GM18519 (cell line): ENCODE measurements around the gene STXBP5.
"Not testable (repeated sequence)": the region's sequence is repeated elsewhere in the genome, so short reads cannot be mapped to it uniquely, and the experiment has no call there.

ENCODE experiments used
- ATAC-seq: cut with Tn5 transposase; IDR thresholded peaks from one replicate; pipeline ENCODE4 v1.9.1; 2021; ENCODE audit warnings: mild to moderate bottlenecking, moderate library complexity; ENCODE audit not compliant: unreplicated experiment, low FRiP score

The STXBP5 gene

DNA sequence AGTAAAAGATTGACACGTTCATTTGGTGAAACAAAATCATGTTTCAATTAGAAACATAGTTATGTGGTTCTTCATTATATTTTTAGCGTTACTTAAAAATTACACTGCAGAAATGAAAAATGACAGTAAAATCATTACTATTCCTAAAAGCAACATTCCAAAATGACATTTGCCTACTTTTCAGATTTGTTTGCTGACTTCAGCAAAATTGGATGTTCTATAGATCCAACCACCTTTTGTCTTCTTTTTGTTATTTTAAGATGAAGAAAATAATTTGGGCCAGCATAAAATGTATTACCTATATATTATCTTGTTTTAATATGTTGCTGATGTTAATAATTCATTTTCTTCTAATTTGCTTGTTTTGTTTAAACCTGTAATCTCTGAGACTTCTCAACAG is 30.5 kb downstream of the STXBP5 start:
- ATAC-seq: no peak

DNA sequence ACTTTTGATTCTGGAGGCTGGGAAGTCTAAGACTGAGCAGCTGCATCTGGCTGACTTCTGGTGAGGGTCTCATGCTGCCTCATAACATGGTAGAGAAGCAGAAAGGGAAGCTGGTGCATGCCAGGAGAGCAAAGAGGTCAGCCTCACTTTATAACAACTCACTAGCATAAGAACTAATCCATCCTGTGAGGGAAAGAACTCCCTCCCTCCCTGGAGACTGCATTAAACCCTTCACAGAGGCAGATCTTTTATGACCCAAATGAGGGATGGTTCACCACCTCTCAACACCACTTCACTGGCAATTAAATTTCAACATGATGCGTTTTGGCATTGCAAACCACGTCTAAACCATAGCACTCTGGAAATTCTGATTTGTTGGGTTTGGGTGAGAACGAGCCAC is 33.9 kb downstream of the STXBP5 start:
- no peak for ATAC-seq

DNA sequence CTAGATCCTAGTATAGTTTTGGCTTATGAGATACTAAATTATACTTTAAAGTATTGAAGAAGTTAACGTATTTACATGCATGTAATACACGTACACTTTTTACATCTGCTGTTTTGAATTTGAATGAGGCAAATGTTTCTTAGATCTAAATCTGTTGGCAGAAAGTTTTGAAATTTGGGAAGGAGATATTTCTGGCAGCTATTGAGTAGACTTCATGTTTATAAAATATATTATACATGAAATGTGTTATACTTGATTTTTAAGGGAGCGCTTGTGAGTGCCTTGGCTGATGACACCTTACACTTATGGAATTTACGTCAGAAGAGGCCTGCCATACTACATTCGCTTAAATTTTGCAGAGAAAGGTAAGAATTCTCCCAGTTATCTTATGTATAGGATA is 34.7 kb downstream of the STXBP5 start:
- no peak for ATAC-seq

DNA sequence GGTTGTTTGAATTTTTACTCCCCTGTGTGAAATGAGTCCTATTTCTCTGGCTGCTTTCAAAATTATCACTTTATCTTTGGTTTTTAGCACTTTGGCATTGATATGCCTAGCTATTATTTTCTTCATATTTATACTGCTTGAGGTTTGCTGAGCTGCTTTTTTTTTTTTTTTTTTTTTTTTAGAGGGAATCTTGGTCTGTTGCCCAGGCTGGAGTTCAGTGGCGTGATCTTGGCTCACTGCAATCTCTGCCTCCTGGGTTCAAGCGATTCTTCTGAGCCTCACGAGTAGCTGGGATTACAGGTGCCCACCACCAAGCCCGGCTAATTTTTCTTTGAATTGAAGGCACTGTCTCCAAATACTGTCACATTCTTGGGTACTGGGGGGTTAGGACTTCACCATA is 40.6 kb downstream of the STXBP5 start:
- no peak for ATAC-seq

DNA sequence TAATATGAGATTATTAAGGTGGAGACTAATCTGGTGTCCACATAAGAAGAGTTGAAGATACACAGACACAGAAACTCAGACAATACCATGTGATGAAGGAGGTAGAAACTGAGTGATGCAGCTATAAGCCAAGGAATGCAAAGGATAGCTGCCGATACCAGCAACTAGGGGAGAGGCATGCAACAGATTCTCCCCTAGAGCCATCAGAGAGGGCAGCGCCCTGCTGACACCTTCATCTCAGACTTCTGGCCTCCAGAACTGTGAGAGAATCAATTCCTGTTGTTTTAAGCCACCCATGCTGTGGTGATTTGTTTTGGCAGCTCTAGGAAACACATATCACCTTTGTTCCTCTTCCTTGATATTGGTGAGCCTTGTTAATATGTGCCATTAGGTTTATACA is 41.5 kb downstream of the STXBP5 start:
- no peak for ATAC-seq

DNA sequence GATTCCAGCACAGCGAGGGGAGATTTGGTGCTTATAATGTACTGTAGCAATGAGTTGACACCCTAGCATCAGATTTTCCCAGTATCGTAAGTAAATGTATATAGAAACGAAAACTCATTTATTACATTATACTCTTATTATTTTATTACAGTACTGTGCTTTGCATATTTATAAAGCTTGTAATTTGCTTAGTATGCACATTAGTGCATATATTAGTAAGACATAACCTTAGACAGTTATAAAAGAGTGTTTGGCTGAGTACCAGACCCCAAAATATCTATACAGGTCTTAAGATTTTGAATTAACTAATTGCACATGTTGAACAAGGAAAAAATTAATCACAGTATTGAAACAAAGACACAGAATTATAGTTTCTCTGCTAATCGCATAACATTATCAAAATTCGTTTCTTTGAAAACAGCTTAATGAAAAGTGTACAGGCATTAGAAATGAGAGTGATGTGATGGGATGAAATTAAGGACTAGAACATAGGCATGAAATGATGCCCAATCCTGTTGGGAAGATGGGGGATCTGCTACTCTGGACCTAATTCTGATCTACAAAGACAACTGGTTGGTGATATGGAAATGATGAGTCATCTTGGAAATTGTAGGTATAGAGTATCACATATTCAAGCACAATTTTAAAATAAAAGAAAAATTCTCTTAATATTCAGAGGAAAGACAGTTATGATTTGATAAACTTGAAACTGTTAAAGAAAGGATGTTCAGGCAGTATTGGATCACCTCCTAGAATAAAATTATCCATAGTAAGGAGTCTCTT is 42.8 kb downstream of the STXBP5 start:
- no peak for ATAC-seq

DNA sequence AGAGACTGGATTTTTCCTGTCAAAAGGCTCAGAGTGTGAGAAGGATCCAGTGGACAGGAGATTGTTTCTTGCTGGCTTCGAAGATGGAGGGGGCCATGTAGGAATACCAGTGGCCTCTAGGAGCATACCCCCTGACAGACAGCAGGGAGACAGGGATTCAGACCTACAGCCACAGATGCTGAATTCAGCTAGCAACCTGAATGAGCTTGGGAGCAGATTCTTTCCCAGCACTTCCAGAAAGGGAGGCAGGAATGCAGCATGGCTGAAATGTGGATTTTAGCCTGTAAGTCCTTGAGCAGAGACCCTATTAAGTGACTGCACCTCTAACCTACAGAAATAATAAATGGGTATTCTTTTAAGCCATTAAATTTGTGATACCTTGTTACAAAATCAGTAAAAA is 44.6 kb downstream of the STXBP5 start:
- ATAC-seq: no peak

DNA sequence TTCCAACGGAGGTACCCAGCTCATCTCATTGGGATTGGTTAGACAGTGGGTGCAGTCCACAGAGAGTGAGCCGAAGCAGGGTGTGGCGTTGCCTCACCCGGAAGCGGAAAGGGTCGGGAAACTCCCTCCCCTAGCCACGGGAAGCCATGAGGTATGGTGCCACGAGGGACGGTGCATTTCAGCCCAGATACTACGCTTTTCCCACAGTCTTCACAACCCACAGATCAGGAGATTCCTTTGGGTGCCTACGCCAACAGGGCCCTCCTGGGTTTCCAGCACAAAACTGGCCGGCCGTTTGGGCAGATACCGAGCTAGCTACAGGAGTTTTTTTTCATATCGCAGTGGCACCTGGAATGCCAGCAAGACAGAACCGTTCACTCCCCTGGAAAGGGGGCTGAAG is 46.9 kb downstream of the STXBP5 start:
- ATAC-seq: no peak

DNA sequence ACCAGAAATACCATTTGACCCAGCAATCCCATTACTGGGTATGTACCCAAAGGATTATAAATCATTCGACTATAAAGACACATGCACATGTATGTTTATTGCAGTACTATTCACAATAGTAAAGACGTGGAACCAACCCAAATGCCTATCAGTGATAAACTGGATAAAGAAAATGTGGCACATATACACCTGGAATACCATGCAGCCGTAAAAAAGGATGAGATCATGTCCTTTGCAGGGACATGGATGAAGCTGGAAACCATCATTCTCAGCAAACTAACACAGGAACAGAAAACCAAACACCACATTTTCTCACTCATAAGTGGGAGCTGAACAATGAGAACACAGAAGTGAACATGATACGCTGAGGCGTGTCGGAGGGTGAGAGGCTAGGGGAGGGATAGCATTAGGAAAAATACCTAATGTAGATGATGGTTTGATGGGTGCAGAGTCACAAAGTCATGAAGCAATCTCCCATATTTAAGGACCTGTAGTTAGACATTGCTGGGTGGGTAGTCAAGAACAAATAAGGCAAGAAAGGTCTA is 50.8 kb downstream of the STXBP5 start:
- not testable (repeated sequence) for ATAC-seq

DNA sequence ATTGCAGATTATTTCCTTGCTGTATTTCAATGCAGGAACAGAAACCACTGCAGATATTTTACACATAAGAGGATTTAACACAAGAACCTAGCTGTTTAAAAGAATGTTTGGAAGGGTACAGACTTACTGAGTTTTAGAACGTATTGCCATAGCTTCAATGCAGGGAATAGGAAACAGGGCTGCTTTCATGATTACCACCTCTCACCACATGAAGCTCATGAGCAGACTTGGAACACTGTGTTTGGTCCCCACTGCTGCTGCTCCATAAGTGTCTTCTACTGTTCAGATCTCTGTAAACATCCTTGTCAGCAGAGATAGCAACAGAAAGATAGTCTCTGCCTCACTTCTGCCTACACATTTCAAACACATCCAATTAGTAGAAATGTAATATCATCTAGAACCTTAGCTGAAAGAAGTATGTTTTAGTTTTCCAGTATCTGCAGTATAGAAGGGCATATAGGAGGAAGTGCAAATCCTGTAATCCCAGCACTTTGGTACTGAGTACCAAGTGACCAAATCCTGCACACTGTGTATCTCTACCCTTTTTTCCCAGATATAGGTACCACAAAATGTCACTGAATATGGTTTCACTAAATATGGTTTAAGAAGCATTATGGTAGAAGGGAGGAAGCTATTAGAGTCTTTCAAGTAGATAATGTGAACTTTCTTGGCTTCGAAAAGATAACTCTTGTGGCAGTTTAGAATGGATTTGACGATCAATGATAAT is 51.9 kb downstream of the STXBP5 start:
- ATAC-seq: no peak

DNA sequence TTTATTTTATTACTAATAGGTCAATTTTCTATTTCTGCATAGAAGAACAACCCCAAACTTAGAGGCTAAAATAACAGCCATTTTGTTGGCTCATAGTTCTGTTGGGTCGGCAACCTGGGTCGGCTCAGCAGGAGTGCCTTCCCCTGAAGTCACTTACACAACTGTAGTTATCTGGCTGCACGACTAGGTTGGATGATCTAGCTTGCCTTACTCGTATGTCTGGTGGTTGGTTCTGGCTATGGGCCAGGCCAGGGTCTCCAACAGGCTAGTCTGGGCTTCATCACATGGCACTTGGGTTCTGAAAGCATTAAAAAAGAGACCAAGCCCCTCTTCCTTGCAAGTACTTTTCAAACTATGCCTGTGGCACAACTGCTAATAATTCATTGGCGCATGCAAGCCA is 53.5 kb downstream of the STXBP5 start:
- no peak for ATAC-seq

DNA sequence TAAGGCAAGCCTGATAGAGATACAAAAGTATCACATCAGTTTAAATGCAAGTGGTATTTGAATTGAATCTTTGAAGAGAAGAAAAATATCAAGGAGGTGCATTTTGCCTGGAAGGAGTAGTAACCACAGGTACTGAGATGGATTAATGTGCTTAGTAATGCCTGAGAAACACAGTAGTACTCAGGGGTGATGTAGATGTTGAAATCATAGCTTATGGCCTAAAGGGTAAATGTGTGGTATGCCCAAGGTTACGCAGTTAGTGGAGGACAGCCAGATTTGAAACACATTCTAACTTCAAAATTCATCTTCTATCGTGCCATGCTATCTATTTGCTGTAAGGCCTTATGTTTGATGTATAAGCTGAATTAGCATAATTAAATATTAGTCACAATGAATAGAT is 55.9 kb downstream of the STXBP5 start:
- ATAC-seq: no peak

DNA sequence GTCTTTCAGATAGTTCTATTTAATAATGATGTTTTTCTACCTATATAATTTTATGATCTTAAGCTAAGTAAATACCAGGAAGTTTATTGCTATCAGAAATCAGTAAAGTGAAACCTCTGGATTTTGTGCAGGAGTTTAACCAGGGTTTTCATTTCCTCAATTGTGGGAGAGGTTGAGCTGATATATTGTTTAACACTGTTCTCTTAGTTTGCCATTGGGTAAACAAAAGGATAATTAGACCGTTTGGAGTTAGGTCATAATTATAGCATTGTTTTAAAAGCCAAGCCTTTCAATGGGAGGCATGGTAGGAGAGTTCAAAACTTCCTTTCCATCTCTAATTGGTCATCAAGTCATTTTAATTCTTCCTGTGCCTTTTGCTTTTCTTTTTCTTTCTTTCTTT is 58.7 kb downstream of the STXBP5 start:
- no peak for ATAC-seq

DNA sequence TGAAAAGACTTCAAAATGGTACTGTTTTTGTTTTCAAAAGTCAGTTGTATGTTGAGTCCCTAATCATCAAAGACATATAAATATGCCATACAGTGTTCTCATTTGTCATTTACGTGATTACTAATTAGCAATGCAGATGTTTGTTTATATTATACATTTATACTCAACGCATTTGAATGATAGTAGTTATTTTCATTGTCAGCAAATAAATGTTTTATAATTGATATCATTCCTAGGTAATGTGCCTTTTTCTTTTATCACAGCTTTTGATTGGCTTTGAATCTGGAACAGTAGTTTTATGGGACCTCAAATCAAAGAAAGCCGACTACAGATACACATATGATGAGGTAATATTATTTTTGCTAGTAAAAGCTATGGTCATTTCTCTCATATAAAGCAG is 62.6 kb downstream of the STXBP5 start:
- no peak for ATAC-seq

DNA sequence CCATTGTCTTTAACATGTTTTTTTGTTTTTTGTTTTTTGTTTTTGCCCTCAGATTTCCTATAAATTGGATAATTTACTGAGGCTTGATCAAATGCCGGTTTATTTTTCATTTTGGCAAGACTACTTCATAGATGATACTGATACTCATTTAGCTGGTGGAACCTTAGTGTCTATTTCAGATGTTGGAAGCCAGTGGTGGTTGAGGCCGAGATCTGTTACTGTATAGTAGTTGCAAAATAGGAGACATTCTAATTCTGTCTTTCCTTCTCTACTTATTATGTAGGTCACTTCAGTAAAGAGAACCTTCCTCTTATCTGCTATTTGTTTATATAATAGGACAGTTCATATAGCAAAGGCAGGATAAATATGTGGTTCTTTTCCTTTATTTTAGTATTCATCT is 63.4 kb downstream of the STXBP5 start:
- no peak for ATAC-seq

DNA sequence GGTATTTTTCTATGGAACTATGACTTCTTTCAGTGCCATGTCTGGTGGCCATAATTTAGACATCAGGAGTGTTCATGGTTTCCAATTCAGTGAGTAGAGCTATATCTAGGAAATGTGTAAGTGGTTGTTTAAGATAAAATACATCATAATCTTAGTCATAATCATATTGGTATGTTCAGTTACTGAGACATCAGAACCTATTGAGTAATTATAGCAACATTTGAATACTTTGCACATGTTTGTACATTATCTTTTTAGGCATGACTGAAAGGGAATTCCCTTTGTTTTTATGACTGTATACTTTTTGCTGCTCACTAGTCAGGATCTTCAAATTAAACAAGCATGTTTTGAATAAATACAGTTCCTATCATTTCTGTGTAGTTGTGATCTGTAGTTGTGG is 64.0 kb downstream of the STXBP5 start:
- peak; percentile 57 for ATAC-seq

DNA sequence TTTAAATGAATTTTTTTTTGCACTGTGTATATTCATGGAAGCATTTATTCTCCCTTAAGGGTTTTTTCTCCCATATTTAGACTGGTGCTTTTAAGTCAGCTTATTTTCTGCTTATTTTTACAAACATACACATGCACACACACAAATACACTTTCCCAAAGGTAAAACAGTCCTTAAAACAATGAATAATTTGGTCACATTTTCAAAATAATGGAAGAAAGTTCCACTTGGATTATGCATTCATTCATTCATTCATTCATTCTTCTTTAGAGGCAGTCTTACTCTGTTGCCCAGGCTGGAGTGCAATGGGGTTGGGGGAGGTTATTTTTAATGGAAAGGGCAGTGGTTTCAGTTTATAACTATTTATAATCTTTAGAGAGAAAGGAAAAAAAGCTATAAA is 69.8 kb downstream of the STXBP5 start:
- no peak for ATAC-seq

DNA sequence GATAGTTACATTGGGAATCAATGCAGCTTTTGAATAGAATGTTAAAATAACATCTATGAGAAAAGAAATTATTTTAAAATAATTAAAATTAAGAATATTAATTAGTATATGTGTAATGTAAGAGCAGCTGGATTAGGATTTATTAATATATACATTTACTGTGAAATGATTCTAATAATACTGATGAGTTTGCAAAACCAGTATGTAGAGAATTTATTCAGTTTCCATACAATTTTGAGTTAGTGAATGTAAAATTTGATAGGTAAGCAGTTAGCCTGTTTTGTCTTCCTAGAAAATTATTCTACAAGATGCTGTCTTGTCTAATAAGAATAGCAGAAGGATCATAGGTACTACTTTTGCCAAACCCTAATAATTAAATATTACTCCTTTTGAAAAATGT is 70.6 kb downstream of the STXBP5 start:
- ATAC-seq: no peak

DNA sequence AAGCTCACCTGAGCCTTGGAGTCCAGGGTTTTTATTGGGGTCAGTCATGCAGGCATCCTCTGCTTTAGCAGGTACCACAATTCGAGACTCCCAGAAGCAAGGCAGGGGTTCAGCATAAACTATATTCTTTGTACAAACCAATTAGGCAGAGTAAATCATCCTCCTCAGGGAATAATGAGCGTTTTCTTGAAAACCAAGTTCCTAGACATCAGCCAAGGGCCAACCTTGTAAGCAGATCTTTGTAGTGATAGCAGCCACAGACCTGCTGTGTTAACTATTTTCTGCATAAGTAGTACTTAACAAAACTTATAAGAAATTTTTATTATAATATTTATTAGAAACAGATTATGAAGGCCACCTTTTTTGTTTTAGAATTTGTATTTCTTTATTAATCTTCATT is 74.7 kb downstream of the STXBP5 start:
- no peak for ATAC-seq

DNA sequence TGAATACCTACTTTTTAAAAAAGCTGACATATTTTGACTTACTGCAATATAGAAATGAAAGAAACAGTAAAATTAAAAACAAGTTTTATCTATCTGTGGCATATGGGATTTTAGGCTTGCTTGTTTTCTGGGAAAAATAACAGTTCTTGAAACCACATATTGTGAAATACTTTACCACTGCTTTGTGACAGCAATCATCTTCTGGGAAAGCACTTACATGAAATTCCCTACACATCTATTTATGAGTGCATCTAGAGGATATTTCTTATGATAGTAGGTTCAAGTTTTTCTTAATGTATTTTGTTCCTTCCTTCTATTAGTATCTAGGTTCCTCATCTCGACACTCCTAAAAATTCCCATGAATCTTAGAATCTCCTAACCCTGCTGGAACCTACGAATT is 75.2 kb downstream of the STXBP5 start:
- no peak for ATAC-seq

DNA sequence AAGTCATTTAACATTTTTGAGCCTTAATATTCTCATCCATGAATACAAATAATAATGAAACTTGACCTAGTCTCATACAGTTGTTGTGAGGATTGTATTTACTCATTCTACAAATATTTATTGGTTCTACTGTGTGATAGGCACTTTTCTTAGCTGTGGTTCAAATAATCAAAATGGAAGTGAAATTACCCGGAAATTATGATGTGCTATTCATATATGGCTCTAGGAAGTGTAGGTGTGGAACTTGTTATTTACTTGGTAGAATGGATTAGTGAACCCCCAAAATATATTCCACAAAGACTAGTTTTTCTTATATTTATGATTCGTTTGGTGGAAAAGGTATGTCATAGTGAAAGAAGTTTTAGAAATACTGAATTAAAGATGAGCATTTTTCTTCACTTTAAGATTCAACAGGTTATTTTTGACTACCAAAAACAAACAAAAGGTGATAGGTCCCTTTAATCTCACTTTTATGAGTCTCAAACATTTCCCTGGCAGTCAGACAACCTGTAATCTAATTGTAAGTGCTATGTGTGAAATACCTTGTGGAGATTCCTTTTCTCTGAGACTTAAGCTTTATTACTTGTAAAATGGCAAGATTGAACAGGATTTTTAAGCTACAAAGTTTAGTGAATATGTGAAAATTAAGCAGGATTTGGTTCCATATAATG is 77.8 kb downstream of the STXBP5 start:
- ATAC-seq: no peak
